OCI-LY7 (cell line): ENCODE results near the gene PHACTR3.

Source experiments
- CTCF ChIP-seq: fragments of 200-600 bp; sonication (generic); conservative IDR thresholded peaks from 2 replicates; pipeline ENCODE4 v1.5.1; 2014; ENCODE audit warnings: mild to moderate bottlenecking, antibody characterized with exemption, low read length, moderate library complexity, mixed read lengths
- EZH2phosphoT487 ChIP-seq: fragments of 200-600 bp; sonication (generic); IDR thresholded peaks from 2 replicates; pipeline ENCODE4 v1.6.1; 2018; ENCODE audit warnings: low read depth, borderline replicate concordance, mild to moderate bottlenecking, mixed run types, antibody characterized with exemption, low read length, moderate library complexity, mixed read lengths

- TF ChIP-seq CTCF (no peak), EZH2phosphoT487 (no peak)
Observed at GRCh38 chr20:59578436-59579403, 25.6 kb upstream of the PHACTR3 start.
